ENCODE results near the gene TMPRSS3. TPM values are rescaled to one million over a fixed set of nuclear protein-coding genes. Genes with fewer than 3 reads are reported as not detected.

The TMPRSS3 gene
- total RNA-seq, 1 experiment from 2014 or later: 2.0 TPM

- no peaks in the 10 kb centered on the region for H3K9me3 Mint-ChIP-seq (ENCODE audit: unreplicated experiment)
Observed at GRCh38 chr21:42429856-42430255, 34.0 kb upstream of the TMPRSS3 start.

DNA sequence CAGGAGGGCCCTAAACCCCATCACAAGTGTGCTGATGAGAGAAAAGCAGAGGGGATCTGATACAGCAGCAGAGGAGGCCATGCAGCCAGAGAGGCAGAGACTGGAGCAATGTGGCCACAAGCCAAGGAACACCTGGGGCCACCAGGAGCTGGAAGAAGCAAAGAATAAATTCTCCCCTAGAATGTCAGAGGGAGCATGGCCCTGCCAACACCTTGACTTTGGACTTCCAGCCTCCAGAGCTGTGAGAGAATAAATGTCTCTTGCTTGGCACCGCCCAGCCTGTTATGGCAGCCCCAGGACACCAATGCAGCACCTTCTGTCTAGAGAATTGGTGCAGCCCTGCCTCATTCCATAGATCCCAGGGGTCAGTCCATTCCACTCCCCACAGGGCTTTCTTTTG lies 33.2 kb upstream of the TMPRSS3 start:
- no peak overlapping the region for H3K4me3 Mint-ChIP-seq (ENCODE audit: unreplicated experiment)
- DNase-seq (ENCODE audit: unreplicated experiment): no peak
- intact Hi-C loops (cut with micrococcal nuclease): no loop called here
- no TSS peak for BruUV-seq (replicated peaks)
- no peaks in the 10 kb centered on the region for H3K36me3 Mint-ChIP-seq (ENCODE audit: insufficient read depth, unreplicated experiment)
- ChIA-PET POLR2A (no interaction called here), CTCF (interaction anchor here (1.2 kb wide), 1 partner anchor 119 kb away, joined by 4 read pairs; no protein-coding TSS in a partner anchor)
- H3K9me3 Mint-ChIP-seq (ENCODE audit: unreplicated experiment): no peaks in the 10 kb centered on the region
- peaks cover 3% of the 10 kb centered on the region for H3K4me1 Mint-ChIP-seq (ENCODE audit: insufficient read depth, unreplicated experiment)
- H3K27ac Mint-ChIP-seq (ENCODE audit: low read depth, unreplicated experiment): no peak overlapping the region
- peaks cover 67% of the 10 kb centered on the region for H3K27me3 Mint-ChIP-seq (ENCODE audit: insufficient read depth, unreplicated experiment)
- TF ChIP-seq, protein P1, sequence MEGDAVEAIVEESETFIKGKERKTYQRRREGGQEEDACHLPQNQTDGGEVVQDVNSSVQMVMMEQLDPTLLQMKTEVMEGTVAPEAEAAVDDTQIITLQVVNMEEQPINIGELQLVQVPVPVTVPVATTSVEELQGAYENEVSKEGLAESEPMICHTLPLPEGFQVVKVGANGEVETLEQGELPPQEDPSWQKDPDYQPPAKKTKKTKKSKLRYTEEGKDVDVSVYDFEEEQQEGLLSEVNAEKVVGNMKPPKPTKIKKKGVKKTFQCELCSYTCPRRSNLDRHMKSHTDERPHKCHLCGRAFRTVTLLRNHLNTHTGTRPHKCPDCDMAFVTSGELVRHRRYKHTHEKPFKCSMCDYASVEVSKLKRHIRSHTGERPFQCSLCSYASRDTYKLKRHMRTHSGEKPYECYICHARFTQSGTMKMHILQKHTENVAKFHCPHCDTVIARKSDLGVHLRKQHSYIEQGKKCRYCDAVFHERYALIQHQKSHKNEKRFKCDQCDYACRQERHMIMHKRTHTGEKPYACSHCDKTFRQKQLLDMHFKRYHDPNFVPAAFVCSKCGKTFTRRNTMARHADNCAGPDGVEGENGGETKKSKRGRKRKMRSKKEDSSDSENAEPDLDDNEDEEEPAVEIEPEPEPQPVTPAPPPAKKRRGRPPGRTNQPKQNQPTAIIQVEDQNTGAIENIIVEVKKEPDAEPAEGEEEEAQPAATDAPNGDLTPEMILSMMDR (IDR thresholded peaks at IDR 0.05; ENCODE audit: unreplicated experiment): no peak

More at GRCh38 chr21:42429856-42430255, 34.0 kb upstream of the TMPRSS3 start:
- no TSS peak for BruUV-seq (replicated peaks)
- Mint-ChIP-seq H3K36me3 (ENCODE audit: insufficient read depth, unreplicated experiment) (peaks cover 3% of the 10 kb centered on the region), H3K27me3 (ENCODE audit: insufficient read depth, unreplicated experiment) (peaks cover 64% of the 10 kb centered on the region), H3K4me1 (ENCODE audit: insufficient read depth, unreplicated experiment) (peaks cover 6% of the 10 kb centered on the region), H3K27ac (ENCODE audit: low read depth, unreplicated experiment) (no peak overlapping the region), H3K4me3 (ENCODE audit: unreplicated experiment) (no peak overlapping the region)
- CTCF ChIA-PET: interaction anchor here (1.2 kb wide), 1 partner anchor 119 kb away, joined by 4 read pairs; no protein-coding TSS in a partner anchor
- TF ChIP-seq, protein P1 (IDR thresholded peaks at IDR 0.05; ENCODE audit: unreplicated experiment): no peak
- POLR2A ChIA-PET: interaction anchor here (0.5 kb wide), 1 partner anchor 551 kb away, joined by 3 read pairs; no protein-coding TSS in a partner anchor
- intact Hi-C loops (cut with micrococcal nuclease): no loop called here
- no peak for DNase-seq (ENCODE audit: unreplicated experiment)

- no TSS peak for BruUV-seq (replicated peaks)
- Mint-ChIP-seq H3K4me1 (ENCODE audit: insufficient read depth, unreplicated experiment) (no peaks in the 10 kb centered on the region), H3K36me3 (ENCODE audit: insufficient read depth, unreplicated experiment) (no peaks in the 10 kb centered on the region), H3K27me3 (ENCODE audit: insufficient read depth, unreplicated experiment) (peaks cover 69% of the 10 kb centered on the region), H3K27ac (ENCODE audit: low read depth, unreplicated experiment) (no peak overlapping the region), H3K9me3 (ENCODE audit: unreplicated experiment) (no peaks in the 10 kb centered on the region), H3K4me3 (ENCODE audit: unreplicated experiment) (no peak overlapping the region)
- ChIA-PET POLR2A (no interaction called here), CTCF (interaction anchor here (0.5 kb wide), 1 partner anchor 298 kb away, joined by 4 read pairs; no protein-coding TSS in a partner anchor)
- TF ChIP-seq, protein P1 (IDR thresholded peaks at IDR 0.05; ENCODE audit: unreplicated experiment): no peak
- intact Hi-C loops (cut with micrococcal nuclease): no loop called here
- DNase-seq (ENCODE audit: unreplicated experiment): no peak
Observed at GRCh38 chr21:42427809-42428419, 32.1 kb upstream of the TMPRSS3 start.

DNA sequence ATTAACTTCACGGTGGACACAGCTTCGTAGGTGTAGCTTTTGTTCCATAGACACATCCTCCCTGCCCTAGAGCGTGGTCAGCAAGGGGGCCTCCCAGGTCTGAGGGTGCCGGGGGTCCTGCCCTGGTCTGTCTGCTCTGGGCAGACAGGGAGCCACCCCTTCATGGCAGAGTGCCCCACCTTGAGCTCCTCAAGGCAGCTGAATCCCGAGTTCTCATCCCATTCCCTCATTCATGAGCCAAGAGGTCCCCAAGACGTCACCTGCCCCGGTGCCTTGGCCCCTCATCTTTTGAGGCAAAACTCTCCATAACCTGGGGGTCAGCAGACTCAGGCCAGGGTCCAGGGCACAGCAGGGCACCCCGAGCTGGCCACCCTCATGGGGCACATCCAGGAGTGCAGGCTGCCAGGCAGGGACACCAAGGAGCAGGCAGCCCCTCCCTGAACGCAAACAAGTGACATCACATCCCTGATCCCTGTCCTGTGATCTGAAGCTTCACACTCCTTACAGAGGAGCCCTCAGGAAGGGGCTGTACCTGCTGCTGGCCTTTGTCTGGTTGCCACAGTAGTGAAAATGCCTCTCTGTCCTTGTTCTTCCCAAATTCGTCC lies 31.1 kb upstream of the TMPRSS3 start:
- Mint-ChIP-seq H3K4me1 (ENCODE audit: insufficient read depth, unreplicated experiment) (no peaks in the 10 kb centered on the region), H3K27me3 (ENCODE audit: insufficient read depth, unreplicated experiment) (peaks cover 69% of the 10 kb centered on the region), H3K36me3 (ENCODE audit: insufficient read depth, unreplicated experiment) (no peaks in the 10 kb centered on the region), H3K27ac (ENCODE audit: low read depth, unreplicated experiment) (no peak overlapping the region), H3K4me3 (ENCODE audit: unreplicated experiment) (no peak overlapping the region), H3K9me3 (ENCODE audit: unreplicated experiment) (no peaks in the 10 kb centered on the region)
- CTCF ChIA-PET: no interaction called here
- POLR2A ChIA-PET: interaction anchor here (0.7 kb wide), 1 partner anchor 36 kb away, joined by 3 read pairs; no protein-coding TSS in a partner anchor
- intact Hi-C loops (cut with micrococcal nuclease): no loop called here
- TF ChIP-seq, protein P1 (IDR thresholded peaks at IDR 0.05; ENCODE audit: unreplicated experiment): no peak
- no TSS peak for BruUV-seq (replicated peaks)
- no peak for DNase-seq (ENCODE audit: unreplicated experiment)

Measured in MCF 10A (cell line).